Stimulated activated CD8-positive, alpha-beta memory T cell treated with anti-CD3 and anti-CD28 coated beads, Interleukin-15, amount 100 ng/mL, for 1 hour (primary cell): ENCODE results near the gene STARD13.

Experiments used
- DNase-seq: peaks from one replicate; pipeline ENCODE4 v3.0.0-alpha.2; 2020; ENCODE audit warnings: low read depth

STARD13 gene

DNA sequence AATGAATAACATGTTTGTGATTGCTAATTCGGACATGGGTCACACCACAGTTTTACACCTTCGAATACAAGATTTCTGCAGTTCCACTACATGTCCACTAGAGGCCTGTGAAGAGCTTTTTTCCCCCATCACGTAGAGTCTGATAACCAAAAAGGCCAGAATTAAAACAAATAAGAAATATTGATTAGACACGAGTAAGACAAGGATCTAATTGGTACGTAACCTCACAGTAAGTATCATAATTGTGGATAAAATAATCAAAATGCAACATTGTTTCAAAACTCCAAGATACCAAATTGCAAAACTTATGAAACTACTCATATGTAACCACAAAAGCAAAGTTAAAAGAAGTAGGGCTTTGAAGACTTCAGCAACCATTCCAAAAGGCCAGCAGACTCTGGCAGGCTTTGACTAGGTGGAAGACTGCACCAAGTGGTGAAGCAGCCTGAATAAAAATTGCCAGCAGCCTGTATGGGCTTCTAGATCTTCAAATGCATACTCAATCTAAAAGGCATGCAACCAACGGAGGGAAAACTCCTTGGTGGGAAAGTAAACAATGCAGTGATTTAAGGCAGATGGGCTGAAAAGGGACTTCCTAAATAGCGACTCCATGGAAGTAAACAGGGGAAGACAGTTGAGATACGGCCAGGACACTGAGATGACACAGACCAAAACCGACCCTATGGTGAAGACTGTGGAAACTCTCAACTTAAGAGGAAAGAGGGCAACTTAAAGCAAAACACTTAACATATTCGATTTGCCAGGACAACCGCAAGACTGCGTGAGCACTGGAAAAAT, 56.7 kb downstream of the STARD13 start:
- no peak for DNase-seq

DNA sequence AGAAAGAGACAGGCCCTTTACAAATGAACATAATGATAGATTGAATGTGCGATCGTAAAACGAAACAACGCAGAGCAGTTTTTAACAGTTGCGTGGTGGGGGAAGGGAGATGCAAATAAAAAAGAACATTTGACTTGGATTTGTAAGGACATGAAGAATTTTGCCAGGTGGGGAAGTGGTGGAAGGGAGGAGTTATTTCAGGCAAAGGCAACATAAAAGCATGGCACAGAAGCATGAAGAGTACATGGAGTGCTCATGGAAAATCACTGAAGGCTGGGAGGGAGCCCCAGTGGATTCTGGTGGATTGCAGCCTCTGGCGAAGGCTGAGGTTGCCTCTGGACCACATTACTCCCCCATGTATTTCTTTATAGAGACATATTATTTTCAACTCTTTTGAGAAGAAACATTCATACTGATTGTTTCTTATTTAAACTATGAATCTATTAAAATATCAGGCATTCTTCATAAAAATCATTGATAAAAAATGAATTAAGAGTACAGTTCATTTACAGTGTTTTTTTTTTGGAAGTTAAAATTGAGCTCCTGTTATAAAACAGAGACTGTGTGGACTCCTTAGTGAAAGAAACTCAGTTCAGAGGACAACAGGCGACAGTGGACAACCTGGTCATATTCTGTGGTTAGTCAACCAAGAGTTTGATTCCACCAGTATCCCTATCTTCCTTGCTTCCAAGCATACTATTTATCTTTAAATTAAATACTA, 57.5 kb downstream of the STARD13 start:
- no peak for DNase-seq

DNA sequence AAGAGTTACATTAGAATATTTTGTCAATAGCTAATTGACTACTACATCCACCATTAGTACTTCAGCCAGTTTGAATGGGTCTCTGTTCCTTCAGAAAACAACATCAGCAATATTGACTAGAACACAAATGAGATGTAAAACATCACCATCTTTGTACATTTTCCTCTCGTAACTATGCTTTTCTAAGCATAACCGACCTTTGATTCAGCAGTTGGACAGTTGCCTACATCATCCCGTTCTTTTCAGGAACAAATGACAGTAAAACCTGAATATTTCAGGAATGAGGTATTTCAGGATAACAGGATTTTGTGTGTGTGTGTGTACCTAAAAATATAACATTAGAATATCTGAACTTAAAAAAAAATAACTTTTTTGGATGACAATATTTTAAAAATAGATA, 60.9 kb downstream of the STARD13 start:
- DNase-seq = no peak

DNA sequence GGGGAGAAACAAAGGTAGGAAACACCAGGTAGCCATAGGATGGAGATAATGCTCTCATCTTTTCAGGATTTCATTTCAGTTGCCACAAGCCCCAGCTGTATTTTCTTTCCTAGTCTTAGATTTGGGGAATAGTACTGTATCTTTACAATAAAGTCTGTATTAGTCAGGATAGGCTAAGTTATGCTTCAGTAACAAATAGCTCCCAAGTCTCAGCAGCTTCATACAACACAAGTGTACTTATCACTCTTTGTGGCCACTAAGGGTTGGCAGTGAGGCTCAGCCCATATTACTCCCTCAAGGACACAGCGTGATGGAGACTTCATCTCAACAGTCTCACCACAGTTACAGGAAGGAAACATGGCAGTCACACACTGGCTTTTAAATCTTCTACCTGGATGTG, 61.4 kb downstream of the STARD13 start:
- DNase-seq = no peak

DNA sequence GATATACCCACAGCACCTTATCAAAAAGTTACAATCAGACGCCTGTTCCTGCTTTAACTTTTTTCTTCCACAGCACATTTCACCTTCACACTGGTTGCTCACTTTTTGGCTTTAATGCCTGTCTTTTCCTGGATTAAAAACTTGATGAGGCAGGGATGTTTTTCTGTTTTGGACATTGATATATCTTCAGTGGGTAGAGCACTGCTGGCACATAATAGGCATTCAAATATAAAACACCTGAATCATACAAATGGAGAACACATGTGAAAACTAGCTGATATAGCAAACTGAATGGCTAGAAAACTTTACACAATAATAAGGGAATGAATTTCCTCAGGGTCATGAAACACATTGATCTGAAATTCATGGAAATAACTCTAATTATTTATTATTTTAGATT, 65.6 kb downstream of the STARD13 start:
- DNase-seq = no peak

DNA sequence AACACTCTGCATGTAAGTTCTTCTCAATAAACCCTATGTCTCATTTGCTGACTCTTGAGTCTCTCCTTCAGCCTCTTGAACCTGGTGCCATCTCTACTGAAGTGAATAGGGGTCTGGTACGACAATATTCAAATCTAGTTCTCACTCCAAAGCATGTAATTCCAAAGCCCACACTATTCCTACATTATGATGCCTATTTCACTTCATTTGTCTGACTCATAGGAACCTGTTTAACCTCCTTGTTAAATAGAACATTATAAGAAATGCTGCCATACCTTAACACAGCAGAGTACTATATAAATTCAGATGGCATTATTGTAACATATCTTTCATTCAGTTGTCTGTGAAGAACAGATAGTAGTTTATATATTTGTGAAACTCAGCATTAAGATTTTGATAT, 67.1 kb downstream of the STARD13 start:
- DNase-seq = no peak

DNA sequence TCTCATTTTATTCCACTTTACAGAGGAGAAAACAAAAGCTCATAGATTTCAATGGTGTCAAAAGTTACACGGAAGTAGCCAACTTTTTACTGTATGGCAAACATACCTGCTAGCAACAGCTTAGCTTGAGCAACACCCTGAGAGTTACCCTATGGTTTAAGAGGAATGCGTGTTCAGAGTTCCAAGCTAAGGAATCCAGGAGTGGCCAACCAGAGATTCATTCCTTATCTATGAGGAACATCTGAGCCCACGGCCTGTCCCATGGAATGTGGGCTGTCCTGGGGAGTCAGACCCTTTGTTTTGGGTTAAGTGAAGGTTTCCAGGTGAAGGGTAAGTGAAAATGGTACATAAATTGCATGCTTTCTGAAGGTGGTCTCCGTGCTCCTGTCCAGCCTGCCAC, 67.5 kb downstream of the STARD13 start:
- DNase-seq = no peak

DNA sequence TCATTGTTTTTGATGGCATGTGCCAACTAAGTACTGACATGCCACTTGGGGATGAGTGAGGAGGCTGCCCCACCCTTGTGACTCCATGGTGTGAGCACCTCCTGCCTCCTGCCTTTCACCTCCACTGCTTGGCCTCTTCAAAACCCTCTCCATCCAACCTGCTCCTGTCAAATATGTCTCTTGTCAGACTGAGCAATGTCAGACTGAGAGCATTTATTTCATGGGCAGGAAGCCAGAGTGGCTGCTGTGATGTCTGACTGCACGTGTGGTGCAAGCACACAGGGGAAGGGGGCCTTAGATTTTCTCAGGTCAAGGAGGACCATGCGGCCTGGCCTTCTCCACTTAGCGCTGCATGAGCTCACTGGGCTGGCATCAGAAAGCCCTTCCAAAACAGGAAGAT, 68.3 kb downstream of the STARD13 start:
- DNase-seq = no peak

DNA sequence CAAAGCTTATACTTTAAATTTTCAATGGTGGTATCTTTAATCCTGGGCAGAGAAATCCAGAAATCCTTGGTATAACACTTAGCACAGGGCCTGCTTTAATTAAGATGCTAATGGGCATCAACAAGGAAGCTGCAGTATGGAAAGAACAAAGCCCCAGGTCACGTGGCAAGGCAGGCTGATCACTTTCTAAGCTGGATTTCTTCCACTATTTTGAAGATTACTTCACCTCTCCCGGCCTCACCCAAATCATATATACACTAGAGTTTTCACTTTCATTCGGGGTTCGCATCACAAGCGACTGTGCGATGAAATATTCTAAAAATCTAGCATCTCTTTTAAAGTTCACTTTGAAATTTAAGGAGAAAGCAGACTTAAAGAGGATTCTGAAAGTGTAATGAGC, 71.8 kb downstream of the STARD13 start:
- DNase-seq = no peak

DNA sequence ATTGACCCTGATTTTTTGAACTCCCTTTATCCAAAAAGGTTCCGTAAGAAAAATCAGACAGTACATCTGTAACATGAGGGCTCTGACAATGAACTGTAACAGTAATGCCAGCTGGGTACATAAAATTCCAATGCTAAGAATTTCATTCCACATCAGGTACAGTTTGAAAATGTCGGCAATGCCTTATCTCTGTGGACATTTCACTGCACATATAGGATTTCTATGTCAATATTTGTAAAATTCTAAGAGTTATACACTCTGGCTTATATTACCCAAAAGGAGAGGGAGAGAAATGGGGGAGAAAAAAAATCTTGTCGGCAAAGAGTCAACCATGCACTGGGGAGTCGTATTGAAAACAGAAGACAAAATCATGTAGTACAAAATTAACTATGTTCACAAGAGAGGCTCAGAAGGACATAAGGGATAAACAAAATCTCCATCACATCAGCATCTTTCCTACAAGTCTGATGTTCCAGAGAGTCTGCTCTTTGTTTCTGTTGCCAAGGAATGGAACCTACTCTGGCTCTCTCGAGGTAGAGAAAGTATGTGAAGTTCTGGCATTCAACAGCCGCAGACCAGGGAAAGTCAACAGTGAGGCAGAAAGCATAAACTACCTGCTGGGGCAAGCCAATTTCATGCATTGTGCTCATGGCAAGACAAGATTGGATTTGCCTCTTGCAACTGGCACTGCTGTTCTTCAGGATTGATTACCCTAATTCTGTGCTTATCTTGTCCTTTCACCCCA, 72.4 kb downstream of the STARD13 start:
- no peak for DNase-seq

DNA sequence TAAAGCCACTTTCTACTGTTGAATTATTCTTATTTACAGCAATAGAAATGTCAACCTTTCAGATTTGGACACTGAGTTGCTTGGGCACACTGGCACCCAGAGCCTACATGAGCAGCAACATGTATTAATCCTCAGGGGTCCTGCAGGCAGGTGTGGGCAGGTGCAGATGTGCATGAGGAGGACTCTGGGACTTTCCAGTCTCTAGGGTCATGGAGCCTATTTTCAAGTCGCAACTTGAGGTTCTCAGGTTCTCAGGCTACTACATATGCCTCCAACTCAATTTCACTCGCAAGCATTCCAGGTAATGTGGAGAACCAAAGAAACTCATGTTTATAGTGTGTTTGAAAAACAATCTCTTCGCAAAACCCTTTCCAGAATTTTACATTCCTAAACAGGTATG, 73.2 kb downstream of the STARD13 start:
- no peak for DNase-seq

DNA sequence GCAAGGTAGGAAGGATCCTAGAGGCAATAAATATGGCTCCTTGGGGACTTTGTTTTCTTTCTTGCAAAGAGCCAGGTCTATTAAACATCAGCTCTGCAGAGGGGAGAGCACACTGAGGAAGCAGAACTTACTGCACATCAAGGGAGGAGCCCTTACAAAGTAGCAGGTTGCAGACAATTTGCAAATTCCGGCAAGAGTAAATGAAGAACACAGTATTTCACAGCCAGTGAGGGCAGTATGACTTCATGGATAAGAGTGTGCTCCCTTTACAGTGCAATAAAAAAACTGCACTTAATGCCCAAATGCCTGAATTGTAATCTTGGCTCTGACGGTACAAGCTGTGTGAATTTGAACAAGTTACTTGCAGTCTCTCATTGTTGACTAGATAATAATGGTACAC, 75.5 kb downstream of the STARD13 start:
- DNase-seq = no peak

DNA sequence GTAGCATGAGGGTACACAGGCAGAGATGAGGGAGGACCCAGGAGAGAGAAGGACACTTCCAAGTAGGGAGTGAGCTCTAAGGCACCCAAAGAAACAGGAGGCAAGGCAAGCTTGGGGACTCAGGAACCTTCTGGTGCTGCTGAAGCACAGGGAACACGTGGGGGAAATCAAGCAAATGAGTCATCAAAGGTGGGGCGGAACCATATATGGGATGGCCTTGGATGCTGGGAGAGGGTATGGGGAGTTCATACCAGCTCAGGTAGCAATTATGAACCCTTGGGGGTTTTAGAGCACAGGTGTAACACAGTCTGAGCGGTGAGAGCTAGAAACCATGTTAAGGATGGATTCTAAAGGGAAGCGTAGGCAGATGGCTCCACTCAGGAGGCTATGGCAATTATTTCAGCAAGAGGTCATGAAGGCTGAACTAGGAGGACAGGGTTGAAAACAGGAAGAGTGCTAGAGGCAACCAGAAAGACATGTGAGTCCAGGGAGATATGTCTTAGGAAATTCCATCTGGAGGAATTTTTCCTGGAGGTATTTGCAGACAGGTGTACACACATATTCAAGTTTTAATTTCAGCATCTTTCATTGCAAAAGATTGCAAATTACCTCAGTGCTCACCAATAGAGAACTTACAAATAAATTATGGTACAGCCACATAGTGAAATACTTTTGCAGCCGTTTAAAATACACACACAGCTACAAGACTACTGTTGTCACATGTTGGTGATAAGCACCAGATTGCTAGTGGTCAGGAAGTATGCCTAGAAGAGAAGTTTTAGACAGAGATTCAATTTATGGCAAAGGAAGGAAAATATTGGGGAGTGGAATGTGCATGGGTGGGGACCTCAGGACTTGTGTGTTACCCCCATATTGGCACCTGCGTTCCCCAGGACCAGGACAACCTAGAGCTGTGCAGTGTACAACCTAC, 77.0 kb downstream of the STARD13 start:
- DNase-seq = no peak

DNA sequence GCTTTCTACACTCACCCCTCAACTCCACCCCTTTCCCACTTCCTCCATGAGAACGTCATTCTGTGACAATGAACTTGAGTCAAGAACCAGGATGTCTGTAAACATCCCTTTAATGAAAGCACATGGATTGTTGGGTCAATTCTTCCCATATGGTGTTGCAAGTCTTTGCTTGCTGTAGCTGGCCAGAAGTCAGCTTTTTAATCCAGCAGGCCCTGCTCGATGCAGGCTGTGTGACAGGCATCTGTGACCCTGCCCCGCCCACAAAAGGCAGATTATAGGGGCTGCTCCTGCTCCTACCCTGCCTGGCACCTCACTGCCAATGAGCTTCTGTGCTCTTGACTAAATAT, 78.0 kb downstream of the STARD13 start:
- DNase-seq = no peak

DNA sequence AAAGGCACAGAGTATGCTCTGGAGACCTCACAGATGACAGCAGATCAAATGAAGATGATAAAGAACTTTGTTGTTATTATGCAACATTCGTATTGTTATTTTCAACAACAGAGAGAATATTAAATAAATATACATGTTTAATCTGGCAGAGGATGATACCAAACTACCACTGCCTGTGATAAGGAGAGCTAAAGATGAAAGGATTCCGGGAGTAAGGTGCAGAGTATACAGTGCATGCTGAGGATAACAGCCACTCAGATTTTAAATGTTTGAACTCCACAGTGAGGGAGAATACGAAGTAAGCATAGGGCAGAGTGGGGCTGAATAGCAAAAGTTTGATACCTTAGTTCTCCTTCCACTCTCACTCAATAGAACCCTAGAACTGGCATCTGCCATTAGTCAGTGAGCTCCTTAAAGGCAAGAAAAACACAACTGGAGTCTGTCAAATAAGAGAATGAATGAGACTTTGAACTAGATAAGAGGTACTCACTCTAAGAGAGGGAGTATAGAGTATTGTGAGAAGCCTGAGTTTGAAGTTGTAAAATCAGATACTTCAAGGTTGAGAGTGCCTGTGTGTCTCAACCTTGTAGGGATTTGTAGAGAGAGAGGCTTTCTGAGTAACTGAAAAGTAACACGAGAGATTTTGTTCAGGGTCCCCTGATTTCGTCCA, 78.5 kb downstream of the STARD13 start:
- no peak for DNase-seq

DNA sequence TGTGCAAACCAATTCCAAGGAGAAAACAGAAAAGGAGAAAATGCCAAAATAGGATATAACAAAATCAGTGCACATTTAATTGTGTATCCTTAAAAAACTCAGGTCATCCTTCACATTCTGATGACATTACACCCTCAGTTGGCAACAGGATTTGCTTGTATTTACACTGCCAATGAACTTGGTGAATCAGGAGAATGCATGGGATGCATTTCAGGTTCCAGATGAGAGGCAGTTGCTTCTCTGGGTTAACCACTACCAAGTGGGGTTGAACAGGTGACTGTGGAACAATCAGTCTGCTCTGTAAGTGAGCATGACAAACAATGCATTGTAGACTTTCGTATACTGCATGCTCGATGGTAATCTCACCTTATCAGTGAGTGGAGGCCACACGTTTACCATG, 79.1 kb downstream of the STARD13 start:
- DNase-seq = no peak

DNA sequence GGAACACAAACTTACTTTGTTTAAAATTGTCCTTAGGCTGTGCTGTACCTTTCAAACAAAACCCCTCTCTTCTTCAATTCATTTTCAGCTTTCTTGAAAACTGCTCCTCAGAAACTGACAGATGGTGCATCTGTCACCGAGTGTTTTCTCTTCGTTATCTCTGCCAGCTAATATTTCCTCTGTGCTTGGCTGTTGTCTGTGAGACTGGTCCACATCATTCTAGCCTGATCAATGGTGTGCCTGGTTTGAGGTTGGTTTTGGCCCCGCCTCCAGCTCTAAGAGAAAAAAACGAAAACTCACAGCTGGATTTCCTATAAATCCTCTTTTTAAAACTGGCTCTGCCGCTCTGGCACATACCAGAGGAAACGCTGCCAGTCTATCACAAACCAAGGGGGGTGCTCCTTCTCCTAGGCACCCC, 79.7 kb downstream of the STARD13 start:
- DNase-seq = no peak

DNA sequence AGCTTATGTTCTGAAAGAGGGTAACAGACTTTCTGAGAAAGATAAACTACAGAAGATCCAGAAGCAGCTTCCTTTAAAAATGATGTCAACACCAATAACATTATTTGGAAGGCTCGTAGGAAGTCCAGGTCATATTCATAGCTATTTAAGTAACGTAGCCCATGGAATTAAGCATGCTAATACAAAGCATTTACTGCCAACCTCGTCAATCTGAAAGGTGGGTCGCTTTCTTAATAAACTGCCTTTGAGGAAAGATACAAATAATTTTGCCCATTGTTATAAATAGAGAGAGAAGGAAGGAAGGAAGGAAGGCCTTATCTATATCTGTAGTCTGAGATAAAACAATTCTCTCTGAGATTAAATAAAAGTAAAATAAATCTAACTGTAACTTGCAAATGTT, 80.3 kb downstream of the STARD13 start:
- DNase-seq = no peak

DNA sequence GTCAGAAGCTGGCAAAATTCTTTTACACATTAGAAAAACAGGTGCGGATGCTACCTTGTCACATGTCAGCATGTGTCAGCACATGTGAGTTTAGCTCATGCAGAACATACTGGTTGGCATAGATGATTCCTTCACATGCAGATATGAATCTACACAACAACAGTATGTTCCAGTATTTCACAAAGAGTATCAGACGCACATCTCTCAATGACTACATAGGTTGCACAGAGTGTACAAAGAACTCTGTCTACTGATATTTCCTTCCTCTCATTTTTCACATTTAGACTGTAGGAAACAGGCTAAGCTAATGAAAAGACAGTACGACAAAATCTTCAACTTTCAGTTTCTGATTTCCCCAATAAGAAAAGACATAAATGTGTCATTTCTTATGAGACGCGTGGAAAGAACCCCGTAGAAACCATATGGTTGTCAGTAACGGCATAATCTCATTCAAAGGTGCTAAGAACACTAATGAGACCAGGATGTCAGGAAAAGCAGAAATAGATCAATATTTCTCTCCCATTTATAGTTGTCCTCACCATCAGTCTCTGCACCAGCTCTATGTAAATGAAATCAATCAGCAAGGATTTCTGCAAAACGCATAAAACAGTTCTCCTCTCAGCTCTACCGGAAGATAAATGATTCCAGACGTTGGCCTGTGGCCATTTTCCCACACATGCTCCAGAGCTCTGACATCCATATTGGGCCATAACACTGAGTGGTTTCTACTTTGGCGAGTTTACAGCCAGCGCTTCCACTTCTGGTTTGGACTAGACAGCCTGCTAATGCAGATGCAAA, 81.2 kb downstream of the STARD13 start:
- no peak for DNase-seq

DNA sequence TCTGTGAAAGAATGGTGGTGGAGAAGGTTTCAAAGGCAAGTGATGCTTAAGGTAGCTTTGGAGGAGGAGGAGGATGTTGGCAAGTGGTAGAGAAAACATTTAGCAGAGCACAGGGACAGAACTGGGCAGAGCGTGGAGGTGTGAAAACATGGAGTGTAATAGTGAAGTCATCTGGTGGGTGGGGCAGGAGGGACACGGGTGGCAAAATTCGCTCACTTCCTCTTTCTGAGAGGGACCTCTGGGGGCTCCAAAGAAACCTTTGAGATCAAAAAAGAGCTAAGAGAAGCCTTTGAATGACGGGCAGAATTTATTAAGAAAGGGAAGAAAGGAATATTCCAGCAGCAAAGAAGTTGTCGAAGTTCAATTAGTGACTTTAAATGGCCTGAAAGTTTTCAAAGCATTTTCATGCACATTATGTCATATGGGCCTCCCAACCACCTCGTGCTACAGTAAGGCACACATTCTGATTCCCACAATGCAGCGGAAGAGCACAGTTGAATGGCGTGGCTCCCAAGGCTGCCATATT, 82.8 kb downstream of the STARD13 start:
- DNase-seq = no peak
